ENCODE results near the gene PCDH1. TPM values are rescaled to one million over a fixed set of nuclear protein-coding genes. Genes with fewer than 3 reads are reported as not detected.

The PCDH1 gene
- total and polyA plus RNA-seq, 2 of the 8 experiments (the other 6 are each of a cell fraction or from before 2014, with no cell fraction given), result 101 to 102 TPM

DNA sequence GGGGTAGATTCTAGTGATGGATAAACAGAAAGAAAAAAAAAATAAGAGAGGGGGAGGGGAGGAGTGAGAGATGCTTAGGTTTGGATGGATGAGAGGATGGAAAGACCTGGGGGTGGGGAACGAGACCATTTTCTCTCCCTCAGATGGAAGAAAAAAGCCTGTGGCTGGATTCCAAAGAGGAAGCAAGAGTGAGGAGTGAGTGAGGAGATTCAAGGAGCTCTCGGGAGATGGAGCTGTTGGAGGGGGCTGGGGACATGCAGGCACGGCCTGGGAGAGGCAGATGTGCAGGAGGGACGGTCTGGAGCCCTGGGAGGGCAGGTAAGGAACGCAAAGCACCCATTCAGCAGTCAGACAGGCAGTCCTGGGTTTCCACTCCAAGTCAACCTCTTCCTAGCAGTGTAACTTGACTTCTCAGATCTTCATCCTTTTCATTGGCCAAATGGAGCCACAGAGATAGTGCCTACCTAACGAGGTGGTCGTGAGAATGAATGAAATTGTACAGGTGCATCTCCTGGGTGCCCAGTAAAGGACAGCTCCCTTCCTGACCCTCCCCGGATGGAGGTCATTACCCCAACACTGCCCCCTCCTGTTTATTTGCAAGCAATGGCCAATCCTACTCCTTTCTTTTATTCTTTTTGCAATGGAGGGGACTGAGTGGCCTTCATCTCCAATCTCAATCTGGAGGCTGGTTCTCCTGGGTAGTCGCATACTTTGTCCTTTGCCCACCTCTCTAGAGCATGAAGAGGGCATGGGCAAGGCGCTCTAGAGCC lies 52.2 kb downstream of the PCDH1 start:
- CTCF ChIA-PET (ENCODE audit: partially characterized antibody), result interaction anchor here (0.6 to 14.3 kb wide), 47 partner anchors 8 to 267 kb away, joined by 3 to 232 read pairs (median 6); partner anchors contain the start of genes FCHSD1, PCDH1 and PCDH12
- no peak for FAIRE-seq
- no peak overlapping the region for H2AFZ ChIP-seq (ENCODE audit: low read length)
- TF ChIP-seq CTCF (IDR thresholded peaks at IDR 0.05; ENCODE audit: control extremely low read depth in 1 of 3, insufficient read depth in 1 of 3, low read depth in 1 of 3, low read length in 3 of 3), result peak; percentile 56 to 70 (median 65)
- no peak for TF ChIP-seq HDAC6 (IDR thresholded peaks at IDR 0.05; ENCODE audit: low read depth, low read length)
- TF ChIP-seq SIX5 (IDR thresholded peaks at IDR 0.05; ENCODE audit: low read depth, low read length), result no peak
- no peak for TF ChIP-seq ZNF274 (IDR thresholded peaks at IDR 0.05; ENCODE audit: borderline replicate concordance, extremely low read depth, low read length)
- TF ChIP-seq TCF12 (IDR thresholded peaks at IDR 0.05; ENCODE audit: low read depth, low read length), result no peak
- TF ChIP-seq RFX5 (IDR thresholded peaks at IDR 0.05; ENCODE audit: borderline replicate concordance, low read depth, low read length), result no peak
- TF ChIP-seq TBP (IDR thresholded peaks at IDR 0.05; ENCODE audit: low read depth, low read length), result no peak
- TF ChIP-seq, protein P1, sequence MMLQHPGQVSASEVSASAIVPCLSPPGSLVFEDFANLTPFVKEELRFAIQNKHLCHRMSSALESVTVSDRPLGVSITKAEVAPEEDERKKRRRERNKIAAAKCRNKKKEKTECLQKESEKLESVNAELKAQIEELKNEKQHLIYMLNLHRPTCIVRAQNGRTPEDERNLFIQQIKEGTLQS (IDR thresholded peaks at IDR 0.05; ENCODE audit: insufficient read depth, low read depth, low read length), result no peak
- peak; percentile 55; the same call in 1 of the 2 replicates for TF ChIP-seq YY1 (IDR thresholded peaks at IDR 0.05; ENCODE audit: low read depth, low read length)

More for the DNA sequence above, 52.2 kb downstream of the PCDH1 start:
- Histone ChIP-seq H3K56ac (replicated peaks; ENCODE audit: insufficient read length, low read depth, low read length) (no peak overlapping the region), H3K23me2 (ENCODE audit: low read depth, low read length) (no peaks in the 10 kb centered on the region), H2BK15ac (ENCODE audit: low read length) (peak overlapping the region; percentile 61; the same call in 1 of the 2 replicates), H4K8ac (ENCODE audit: extremely low read depth, insufficient read depth, low read length) (no peak overlapping the region), H2BK120ac (replicated peaks; ENCODE audit: low read depth, low read length) (peak overlapping the region; percentile 8), H4K20me1 (replicated peaks in 1 of 2; ENCODE audit: control insufficient read depth in 1 of 2, insufficient read depth in 2 of 2, low read length in 2 of 2) (no peaks in the 10 kb centered on the region), H3K23ac (ENCODE audit: insufficient read length) (no peak overlapping the region), H3K4me3 (ENCODE audit: extremely low read depth in 1 of 4, insufficient read depth in 2 of 4, low read depth in 3 of 4, low read length in 4 of 4) (no peak overlapping the region), H4K91ac (replicated peaks; ENCODE audit: insufficient read length, low read length) (peak overlapping the region; percentile 49), H3K79me2 (ENCODE audit: control insufficient read depth in 1 of 2, insufficient read depth in 2 of 2, low read length in 2 of 2) (no peaks in the 10 kb centered on the region), H3K36me3 (ENCODE audit: control insufficient read depth in 2 of 4, insufficient read depth in 4 of 4, low read length in 3 of 4) (no peaks in the 10 kb centered on the region), H3K4me1 (replicated peaks in 1 of 4; ENCODE audit: control insufficient read depth in 3 of 4, insufficient read depth in 4 of 4, low read length in 3 of 4) (peaks cover 10 to 26% (median 16%) of the 10 kb centered on the region in 4 experiments), H2BK12ac (ENCODE audit: low read depth, low read length) (peak overlapping the region; percentile 86; the same call in 1 of the 2 replicates), H3K18ac (ENCODE audit: extremely low read depth, low read length) (peak overlapping the region; percentile 73), H2BK5ac (ENCODE audit: low read depth, low read length) (peak overlapping the region; percentile 67; the same call in 1 of the 2 replicates), H3K4ac (replicated peaks; ENCODE audit: insufficient read length, low read depth, low read length) (no peak overlapping the region), H3K27me3 (replicated peaks in 1 of 4; ENCODE audit: control insufficient read depth in 3 of 4, extremely low read depth in 1 of 4, insufficient read depth in 3 of 4, low read length in 3 of 4) (no peaks in the 10 kb centered on the region), H3K9me3 (ENCODE audit: insufficient read depth in 2 of 2, low read depth in 1 of 2, low read length in 1 of 2) (no peaks in the 10 kb centered on the region), H3K79me1 (ENCODE audit: low read depth, low read length) (no peaks in the 10 kb centered on the region), H3K9ac (replicated peaks in 1 of 4; ENCODE audit: extremely low read depth in 1 of 4, low read depth in 3 of 4, low read length in 3 of 4) (no peak overlapping the region), H2BK20ac (ENCODE audit: low read length) (peak overlapping the region; percentile 82; the same call in 1 of the 2 replicates), H2AK5ac (ENCODE audit: low read depth, low read length) (peak overlapping the region; percentile 92), H4K5ac (ENCODE audit: insufficient read length, low read depth, low read length) (no peak overlapping the region), H3K14ac (ENCODE audit: insufficient read length) (no peak overlapping the region), H3K27ac (ENCODE audit: low read depth, low read length) (no peak overlapping the region), H3K4me2 (ENCODE audit: insufficient read depth in 1 of 2, low read depth in 2 of 2, low read length in 2 of 2) (peak overlapping the region; percentile 7 to 20; a peak in 1 of 4 replicates)
- POLR2A ChIA-PET (ENCODE audit: partially characterized antibody), result interaction anchor here (0.9 to 14.8 kb wide), 13 partner anchors 9 to 134 kb away, joined by 3 to 160 read pairs (median 4); partner anchors contain the start of gene PCDH1
- DNase-seq (ENCODE audit: low read depth in 1 of 2, low spot score in 2 of 2), result no peak
- 67% methylated on average over 10 of the region's 10 CpGs; no CpG with 5 or more reads in 1 of the 2 experiments for WGBS, 2 experiments (ENCODE audit: extremely low coverage in 1 of 2, insufficient coverage in 1 of 2, insufficient read length in 1 of 2, insufficient replicate concordance in 2 of 2, low coverage in 1 of 2, low lambda C conversion rate in 2 of 2, missing lambda C conversion rate in 1 of 2)

Measured in H1 (cell line).